Muscle of arm (tissue), 12 donors: Measurements from ENCODE around the gene SYNDIG1. TPM values are rescaled to one million over a fixed set of nuclear protein-coding genes. Genes with fewer than 3 reads are reported as not detected.

ENCODE experiments used
- DNase-seq: peaks from one replicate; pipeline ENCODE4 v3.0.0-alpha.2; 2013
- polyA plus RNA-seq, 12 donors: library from polyadenylated mRNA; unstranded; fragments of 120-200 nt; gene quantifications; one replicate each; pipeline ENCODE4 v1.2.1, GENCODE V29; 2013; ENCODE audit not compliant: insufficient read length in 12 of 12

Gene SYNDIG1
- polyA plus RNA-seq, 12 donors, result 2.5 to 4.5 (median 4.0) TPM; not detected in 2

DNA sequence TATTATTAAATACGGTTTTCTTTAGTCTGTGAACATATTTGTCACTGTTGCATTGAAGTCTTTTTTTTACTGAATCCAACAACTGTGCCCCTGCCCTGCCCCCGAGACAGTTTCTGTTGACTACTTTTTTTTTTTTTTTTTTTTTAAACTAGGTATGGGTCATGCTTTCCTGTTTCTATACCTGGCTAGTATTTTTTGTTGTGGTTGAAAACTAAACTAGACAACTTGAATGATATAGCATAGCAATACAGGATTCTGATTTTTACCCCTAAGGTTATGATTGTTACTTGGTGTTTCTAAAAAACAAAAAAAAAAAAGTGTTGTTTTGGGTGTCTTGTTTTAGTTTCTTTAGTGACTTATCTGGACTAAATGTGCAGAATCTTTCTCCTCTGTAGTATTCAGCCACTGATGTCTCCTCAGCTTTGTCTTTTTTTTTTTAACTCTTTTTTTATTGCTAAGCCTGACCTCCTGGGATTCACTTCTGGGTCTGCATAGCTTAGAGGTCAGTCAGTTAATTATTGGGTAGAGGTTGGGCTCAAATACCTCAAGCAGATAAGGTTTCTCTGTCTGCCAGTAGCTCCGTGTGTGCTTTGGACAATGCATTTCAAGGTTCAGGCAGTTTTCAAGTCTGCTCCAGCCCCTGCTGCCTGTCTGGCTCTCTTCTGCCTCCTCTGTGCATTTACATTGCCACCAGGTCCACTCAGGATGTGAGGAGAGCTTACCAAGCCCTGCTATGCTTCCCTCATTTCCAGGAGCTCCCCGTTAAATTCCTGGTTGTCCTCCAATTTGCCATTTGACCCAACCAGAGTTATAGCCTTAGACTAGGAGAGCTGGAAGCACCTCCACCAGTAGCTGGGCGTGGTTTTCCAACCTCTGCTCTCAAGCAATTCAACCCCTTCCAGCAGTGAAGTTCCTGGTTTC is 91.4 kb downstream of the SYNDIG1 start:
- DNase-seq, result no peak

DNA sequence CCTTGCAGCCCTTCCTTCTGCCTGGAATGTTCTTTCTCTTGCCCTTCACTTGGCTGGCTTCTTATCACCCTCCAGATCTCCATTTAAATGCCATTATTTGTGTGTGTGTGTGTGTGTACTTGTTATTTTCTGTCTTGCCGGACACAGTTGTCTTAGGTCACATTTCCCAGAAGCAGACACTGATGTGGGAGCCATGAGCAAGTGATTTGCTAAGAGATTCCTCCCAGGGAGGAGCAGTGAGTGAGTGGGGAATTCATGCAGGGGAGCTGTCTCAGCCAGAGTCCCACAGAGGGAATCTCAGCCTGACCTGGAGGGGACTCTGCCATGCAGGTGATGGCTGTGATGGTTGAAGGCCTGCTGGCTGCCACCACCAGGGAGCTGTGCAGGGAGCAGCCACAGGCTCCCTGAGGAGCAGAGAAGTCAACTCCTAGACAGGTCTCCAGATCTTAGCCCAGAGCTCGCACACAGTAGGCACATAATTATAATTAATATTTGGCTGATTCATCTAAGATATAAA is 96.5 kb downstream of the SYNDIG1 start:
- DNase-seq, result no peak

DNA sequence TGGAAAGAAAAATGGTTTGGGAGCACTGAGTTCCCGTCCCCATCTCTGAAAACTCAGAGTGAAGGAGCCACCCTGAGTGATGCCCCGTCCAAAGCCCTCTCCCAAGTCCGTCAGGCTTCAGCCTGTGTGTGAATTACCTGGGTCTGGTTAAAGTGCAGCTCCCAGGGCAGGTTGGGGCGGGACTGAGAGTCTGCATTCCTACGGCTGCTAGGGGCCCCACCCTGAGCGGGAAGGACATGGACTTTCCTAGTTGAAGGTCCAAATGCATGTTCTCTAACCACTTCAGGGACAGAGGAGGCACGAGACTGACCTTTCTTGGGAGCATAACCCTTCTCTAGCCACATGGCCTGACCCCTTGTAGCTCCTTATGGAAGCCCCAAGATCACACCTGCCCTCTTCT is 97.2 kb downstream of the SYNDIG1 start:
- DNase-seq, result no peak

DNA sequence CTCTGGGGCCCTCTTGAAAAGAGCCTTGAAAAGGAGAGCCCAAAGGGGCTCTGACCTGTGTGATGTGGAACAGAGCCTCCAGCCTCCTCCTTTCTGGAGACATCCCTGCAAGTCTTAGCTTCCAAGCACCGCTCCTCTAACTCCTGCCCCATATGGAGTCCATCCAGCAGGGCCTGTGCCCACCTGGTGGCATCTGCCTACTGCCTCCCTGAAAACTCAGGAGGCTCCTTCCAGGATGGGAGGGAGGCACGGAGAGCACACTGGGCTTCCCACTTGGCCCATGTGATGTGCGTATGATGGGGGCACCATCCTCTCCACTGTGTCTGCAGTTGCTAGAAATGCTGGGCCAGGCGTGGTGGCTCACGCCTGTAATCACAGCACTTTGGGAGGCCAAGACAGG is 98.1 kb downstream of the SYNDIG1 start:
- DNase-seq, result no peak

DNA sequence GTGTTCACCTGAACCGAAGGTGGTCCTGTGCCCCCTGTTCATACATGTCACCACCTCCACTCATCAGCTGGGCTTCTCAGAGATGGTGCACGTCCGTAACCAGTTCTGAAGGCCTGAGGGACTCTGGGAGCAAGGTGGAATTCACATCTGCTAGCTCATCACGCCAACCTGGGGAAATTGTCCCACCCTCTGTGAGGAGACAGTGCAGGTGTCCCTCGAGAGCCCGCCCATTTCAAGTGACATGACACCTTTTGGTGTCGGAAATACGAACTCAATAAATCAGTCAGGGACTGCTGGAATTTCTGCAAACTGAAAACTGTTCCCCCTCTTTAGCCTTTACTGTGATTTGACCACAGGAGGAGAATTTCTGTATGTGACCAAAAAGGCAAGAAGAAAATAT is 99.4 kb downstream of the SYNDIG1 start:
- DNase-seq, result no peak

DNA sequence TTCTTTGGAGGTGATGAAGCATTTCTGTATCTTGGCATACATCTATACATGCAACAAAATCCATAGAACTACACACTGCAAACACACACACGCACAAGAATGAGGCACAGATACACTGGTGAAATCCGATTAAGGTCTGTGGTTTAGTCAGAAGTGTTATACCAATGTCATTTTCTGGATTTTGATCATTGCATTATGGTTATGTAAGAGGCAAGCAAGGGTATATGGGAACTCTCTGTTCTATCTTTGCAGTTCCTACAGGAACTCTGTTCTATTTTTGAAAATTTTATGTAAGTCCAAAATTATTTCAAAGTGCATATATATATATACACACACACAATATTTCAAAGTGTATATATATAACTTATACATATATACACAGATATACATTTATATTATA is 101.7 kb downstream of the SYNDIG1 start:
- DNase-seq, result no peak

DNA sequence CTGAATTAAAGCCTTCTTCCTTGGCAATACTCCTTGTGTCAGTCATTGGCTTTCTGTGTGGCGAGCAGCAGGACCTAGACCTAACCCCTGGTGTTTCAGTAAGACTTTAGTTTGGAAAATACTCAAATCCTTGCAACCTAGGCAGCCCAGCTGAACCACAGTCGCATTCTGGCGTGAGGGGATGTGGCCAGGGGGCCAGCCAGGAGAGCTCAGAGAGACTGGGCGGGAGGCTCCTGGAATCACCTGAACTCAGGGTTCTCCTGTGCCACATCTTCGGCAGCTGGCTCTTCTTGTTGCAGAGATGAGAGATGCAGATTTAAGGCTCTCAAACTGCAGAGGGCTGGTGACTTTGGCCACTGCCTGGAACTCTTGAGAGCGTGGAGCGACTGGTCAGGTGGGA is 102.7 kb downstream of the SYNDIG1 start:
- no peak for DNase-seq

DNA sequence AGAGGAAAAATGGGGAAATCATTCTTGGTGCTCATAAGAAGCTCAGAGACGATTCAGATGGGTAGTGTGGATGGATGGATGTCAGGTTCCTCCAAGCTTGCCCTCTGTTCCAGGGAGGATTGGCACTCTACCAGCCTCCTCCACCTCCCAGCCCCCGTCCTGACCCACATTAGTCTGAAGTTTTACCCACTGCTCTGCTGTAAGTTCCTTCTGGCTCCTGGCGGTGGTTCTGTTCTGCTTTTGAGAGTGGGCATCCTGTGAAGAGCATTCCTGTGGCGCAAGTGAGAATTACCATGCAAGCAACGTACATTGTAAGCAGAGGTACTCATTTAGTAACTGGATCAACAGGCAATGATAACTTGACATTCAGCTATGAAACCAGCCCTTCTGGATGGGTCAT is 103.4 kb downstream of the SYNDIG1 start:
- no peak for DNase-seq

DNA sequence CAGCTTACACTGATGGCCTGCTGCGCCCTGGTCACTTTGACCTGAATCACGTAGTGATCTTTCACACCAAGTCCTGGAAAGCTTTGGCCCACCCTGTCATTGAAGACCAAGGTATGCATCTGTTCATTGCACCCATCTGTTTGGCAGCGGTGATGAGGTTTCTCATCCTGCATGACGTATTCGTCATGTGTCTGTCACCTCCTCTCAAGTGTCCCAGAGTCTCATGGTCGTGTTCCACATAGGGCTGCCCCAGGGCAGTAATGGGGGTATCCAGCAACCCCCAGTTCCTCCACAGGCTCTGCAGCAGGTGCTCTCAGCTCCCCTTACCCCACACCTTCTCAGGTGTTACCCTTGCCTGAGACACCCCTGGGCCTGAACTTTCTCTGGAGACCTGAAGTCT is 104.1 kb downstream of the SYNDIG1 start:
- DNase-seq, result no peak

DNA sequence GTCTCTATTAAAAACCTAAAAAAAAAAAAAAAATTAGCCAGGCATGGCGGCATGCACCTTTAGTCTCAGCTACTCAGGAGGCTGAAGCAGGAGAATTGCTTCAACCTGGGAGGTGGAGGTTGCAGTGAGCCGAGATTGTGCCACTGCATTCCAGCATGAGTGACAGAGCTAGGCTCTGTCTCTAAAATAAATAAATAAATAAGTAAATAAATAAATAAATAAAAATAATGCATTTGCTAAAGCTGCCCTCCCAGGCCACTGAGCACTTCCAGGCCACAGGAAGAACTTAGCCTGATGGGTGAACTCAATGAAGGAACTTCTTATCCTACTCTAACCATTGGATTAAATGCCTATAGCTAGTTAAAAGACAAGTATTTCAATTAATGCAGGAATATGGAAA is 104.9 kb downstream of the SYNDIG1 start:
- DNase-seq, result no peak

DNA sequence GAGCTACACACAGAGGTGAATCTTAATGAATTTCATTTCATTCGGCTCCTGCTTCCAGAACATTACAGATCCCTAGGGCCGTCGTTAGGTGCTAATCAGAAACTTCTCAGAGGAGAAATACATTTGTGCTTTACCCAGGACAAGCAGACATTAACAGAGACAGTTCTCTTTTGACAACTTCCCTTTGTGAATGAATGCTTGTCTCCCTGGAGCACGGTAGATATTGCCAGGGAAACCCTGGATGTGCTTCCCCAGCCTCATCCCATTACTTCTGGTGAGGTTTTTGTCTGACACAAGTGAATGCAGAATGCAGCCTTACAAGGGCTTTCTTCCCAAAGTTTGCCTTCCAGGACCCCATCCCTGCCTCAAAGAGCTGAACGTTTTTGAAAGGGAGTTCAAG is 105.4 kb downstream of the SYNDIG1 start:
- no peak for DNase-seq

DNA sequence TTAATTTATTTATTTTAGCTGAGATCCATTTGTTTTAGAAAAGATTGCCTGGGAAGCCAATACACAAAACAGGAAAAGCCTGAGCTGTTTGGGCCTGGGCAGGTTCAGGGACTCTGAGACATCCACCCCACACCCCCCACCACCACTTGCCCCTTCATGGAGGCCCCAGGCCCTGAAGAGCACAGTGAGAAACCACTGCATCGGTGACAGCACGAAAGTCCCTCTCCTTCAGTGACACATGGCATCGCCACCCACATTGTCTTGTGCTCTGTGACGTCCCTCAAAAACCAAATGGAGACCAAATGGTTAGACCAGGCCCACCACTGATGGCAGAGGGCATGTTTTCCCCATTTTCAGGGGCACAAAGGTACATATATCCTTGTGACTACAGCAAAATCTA is 106.4 kb downstream of the SYNDIG1 start:
- no peak for DNase-seq

DNA sequence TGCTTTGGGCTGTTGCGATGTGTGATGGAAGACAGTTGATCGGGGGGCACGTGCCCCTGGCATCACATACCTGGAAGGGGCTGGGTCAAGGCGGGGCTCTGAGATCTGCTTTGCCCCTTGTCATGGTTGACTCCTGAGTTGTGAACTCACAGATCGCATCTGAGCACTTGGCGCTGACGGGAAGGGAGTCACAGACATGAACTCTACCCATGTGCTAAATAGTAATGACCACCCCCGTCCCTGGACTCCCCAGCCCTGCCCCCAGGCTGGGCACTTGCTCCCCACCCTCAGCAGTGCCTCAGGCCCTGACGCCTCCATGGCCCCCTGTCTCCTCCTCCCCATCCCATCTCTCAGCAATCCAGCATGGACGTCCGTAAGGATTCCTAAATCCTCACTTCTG is 107.0 kb downstream of the SYNDIG1 start:
- DNase-seq, result no peak

DNA sequence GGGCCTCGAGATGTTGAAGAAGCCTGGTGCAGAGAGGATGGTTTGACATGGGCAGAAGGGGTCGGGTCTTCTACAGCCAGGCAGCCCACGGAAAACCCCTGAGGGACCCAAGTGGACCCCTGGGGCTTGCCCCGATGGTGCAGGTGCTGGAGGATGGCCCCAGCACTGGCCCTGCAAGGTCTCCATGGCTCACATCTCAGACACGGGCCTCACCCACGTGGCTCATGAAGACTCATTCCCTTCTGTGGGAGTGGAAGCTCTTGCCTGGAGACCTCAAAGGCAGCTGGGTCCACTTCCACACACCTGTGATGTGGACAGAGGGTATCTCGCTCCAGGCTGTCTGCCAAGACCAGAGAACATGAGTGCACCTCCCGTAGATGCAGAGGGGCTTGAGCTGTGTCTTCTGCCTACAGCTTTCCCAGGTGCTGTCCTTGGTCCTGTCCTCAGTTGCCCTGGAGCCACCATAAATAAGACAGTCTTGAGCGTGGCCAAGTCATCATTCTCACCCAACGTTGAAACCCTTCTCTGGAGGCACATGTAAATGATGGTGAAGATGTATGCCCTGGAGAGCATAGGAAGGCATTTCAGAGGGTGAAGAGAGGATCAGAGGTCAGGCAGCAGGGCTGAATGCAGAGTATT is 108.0 kb downstream of the SYNDIG1 start:
- DNase-seq, result no peak

DNA sequence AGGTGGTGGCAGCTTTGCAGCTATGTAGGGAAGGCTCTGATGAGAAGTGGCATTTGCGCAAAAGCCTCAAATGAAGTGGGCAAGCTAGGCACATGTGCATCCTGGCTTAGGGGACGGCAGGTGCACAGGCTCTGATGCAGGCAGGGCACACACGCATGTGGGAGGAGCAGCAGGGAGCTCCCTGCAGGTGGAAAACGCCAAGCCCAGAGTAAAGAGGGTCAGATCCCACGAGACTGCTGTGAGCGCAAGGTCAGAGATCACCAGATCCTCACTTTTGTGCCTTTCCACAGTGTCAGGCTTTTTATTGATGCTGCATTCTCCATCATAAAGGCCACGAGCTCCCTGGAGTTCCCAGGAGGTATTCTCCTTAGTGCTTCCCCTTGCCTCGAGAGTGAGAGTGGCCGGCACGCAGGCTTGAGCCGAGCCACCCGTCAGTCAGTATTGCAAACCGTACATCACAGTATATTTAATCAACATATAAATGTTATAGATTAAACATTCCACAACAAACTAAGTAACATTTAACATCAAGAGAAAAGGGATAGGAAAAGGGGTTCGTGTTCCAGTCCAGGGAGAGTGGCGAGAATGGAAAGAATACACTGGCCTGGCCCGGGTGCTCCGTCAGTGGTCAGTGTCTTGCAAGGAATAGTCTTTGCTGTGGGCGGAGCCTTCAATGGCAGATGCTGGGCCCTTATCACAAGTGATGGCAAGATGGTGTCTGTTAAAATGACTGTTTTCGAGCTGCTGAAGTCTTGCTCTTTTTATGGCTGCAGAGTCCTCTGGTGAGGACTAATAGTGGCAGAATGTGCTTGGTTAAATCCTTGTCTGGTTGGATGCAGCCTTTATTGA is 109.4 kb downstream of the SYNDIG1 start:
- DNase-seq, result no peak

DNA sequence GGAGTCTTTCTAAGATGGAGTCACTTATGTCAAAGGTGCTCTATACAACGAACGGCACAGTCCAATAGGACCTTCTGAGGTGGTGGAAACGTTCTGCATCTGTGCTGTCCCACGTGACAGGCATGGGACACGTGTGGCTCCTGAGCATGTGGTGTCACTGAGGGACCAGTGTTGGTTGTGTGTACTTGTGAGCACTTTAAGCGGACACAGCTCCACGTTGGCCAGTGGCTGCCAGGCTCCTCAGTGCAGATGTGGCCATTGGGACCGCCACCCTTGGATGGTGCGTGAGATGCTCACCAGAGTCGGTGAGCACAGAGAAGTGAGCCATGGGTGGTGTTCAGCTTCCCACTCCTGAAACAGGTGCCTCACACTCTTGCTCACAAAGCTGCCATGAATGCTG is 110.0 kb downstream of the SYNDIG1 start:
- no peak for DNase-seq

DNA sequence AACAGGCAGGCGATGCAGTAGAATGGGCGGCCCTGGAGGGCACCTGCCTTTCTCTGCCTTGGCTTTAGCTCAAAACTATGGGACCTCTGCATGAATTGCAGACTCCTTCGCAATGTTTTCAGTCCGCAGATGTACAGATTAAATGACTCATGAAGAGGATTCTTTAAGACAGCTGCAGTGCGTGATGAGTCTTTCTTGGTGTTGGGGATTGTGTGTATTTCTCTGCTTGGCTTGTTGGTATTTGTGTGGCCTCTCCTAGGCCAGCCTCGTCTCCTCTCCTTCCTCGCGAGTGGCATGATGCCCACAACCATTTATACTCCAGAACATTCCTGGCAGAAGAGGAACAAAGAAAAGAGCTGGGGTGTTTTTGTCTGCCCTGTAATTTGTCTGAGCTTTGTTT is 110.6 kb downstream of the SYNDIG1 start:
- no peak for DNase-seq

DNA sequence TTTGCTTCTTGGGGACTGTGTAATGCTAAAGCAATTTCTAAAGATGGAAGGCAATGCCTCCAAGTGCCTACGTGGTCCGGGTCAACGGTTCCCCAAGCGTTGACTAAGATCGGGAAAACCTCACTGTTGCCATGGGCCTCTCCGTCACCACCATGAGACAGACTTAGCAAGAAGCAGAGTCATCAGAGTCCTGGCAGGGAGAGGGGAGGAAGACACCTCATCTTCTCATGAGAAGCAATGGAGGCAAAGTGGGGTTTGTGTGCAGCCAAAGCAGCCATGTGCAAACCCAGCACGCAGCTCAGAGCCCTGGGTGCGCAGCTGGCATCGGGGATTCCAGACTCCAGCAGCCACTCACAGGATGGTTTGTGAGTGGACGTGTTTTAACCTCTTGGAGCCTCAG is 111.4 kb downstream of the SYNDIG1 start:
- DNase-seq, result no peak

DNA sequence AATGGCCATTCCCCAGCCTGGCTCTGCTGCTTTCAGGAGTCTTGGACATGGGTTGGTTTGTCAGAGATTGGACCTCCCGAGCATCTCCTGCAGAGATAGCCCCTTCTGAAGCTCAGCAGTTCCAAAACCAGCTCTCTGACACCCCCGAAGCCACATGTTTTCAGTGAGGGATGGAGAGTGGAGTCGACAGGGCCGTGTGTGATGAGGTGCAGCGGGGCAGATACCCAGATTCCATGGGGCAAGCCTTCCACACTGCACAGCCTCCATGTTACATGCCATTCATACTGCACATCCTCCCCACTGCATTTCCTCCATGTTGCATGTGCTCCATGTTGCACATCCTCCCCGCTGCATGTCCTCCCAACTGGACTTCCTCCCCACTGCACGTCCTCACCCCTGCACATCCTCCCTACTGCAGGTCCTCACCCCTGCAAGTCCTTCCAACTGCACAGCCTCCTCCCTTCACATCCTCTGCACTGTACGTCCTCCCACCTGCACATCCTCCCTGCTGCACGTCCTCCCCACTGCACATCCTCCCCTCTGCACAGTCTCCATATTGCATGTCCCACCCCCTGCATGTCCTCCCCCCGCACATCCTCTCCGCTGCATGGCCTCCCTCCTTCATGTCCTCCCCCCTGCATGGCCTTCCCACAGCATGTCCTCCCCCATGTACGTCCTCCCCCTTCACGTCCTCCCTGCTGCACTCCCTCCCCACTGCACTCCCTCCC is 112.2 kb downstream of the SYNDIG1 start:
- DNase-seq, result no peak

DNA sequence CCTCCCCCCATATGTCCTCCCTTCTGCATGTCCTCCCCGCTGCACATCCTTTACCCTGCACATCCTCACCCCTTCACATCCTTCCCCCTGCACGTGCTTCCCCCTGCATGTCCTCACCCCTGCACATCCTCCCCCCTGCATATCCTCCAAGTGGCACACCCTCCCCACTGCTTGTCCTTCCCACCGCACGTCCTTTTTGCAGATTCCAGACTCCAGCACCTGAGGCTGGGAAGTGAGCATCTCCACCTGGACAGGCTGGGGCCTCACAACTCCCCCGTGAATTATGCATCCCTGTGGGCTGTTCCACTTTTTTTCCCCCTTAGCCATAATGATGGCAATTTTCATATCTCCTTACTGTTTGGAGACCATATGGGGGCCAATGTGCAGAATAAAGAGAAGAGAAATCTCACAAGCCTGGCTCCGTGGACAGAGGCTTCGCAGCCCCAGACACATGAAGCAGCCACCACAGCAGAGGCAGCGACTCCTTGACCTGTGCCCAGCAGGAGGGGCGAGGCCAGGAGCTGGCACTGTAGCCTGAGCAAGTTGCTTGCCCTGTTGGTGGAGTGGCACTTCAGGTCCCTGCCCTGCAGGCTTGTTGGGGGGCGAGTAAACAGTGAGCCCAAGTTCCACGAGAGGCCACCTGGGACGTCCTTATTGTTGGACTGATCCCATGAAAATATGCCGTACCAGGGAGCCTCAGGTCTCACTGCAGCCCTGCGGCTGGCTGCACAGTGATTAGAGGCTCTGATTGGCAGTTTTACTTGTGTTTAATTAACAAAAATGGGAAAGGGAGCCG is 113.1 kb downstream of the SYNDIG1 start:
- DNase-seq, result no peak
